ENCODE results near the gene TNPO3. TPM values are rescaled to one million over a fixed set of nuclear protein-coding genes. Genes with fewer than 3 reads are reported as not detected.

TNPO3 gene
- polyA plus RNA-seq, 1 experiment: 49.5 TPM

- ChIA-PET POLR2A (no interaction called here), CTCF (interaction anchor here (0.8 kb wide), 1 partner anchor 12 kb away, joined by 3 read pairs; no protein-coding TSS in a partner anchor)
- Histone ChIP-seq H3K4me3 (ENCODE audit: low read depth, low read length) (no peak overlapping the region), H3K9me3 (ENCODE audit: control insufficient read depth, insufficient read depth, low read length) (no peaks in the 10 kb centered on the region; the same call in 1 of the 2 replicates), H3K27me3 (ENCODE audit: control insufficient read depth, insufficient read depth, low read length) (peaks cover 54% of the 10 kb centered on the region), H3K27ac (ENCODE audit: low read depth, low read length) (no peak overlapping the region)
- DNase-seq (ENCODE audit: low read depth, low spot score): no peak
- TF ChIP-seq, protein P1, sequence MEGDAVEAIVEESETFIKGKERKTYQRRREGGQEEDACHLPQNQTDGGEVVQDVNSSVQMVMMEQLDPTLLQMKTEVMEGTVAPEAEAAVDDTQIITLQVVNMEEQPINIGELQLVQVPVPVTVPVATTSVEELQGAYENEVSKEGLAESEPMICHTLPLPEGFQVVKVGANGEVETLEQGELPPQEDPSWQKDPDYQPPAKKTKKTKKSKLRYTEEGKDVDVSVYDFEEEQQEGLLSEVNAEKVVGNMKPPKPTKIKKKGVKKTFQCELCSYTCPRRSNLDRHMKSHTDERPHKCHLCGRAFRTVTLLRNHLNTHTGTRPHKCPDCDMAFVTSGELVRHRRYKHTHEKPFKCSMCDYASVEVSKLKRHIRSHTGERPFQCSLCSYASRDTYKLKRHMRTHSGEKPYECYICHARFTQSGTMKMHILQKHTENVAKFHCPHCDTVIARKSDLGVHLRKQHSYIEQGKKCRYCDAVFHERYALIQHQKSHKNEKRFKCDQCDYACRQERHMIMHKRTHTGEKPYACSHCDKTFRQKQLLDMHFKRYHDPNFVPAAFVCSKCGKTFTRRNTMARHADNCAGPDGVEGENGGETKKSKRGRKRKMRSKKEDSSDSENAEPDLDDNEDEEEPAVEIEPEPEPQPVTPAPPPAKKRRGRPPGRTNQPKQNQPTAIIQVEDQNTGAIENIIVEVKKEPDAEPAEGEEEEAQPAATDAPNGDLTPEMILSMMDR (IDR thresholded peaks at IDR 0.05; ENCODE audit: low read depth, low read length): no peak
These were observed 120.3 kb downstream of the TNPO3 start for GRCh38 chr7:128934361-128935341.

DNA sequence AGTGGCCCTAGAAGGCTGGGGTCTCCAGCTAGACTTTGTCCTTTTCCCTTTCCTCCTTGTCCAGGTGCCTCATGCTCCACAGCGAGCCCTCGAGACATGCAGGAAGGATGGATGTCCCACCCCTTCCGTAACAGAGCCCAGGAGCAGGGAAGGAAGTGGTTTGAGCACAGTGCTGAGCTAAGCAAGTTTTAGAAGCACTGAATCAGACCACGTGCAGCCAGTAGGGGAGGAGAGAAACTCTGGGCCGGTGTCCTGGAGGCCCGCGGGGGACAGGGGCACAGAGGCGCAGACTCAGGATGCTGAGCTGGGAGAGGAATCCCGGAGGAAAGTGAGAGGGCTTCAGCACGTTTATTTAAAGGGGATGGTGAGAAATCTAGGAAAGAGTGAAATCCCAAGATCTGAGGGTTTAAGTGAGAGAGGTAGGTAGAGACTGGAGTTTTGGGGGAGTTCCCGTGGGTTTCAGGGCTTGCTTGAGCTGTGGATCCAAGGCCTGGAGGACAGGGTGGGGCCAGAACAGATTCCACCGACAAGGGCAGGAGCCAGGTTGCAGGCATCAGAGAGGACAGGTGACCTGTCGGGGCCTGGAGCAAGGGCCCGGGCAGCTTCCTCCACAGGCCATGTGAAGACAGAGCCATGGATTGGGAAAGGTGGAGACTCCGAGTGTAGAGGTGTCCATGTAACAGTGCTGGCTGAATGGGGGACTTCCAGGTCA lies 121.6 kb downstream of the TNPO3 start:
- Histone ChIP-seq H3K27me3 (ENCODE audit: control insufficient read depth, insufficient read depth, low read length) (peaks cover 43% of the 10 kb centered on the region), H3K4me3 (ENCODE audit: low read depth, low read length) (no peak overlapping the region), H3K27ac (ENCODE audit: low read depth, low read length) (no peak overlapping the region), H3K9me3 (ENCODE audit: control insufficient read depth, insufficient read depth, low read length) (peaks cover 2% of the 10 kb centered on the region; the same call in 1 of the 2 replicates)
- ChIA-PET CTCF (interaction anchor here (0.8 to 1.0 kb wide), 2 partner anchors 13 to 158 kb away, joined by 3 read pairs; no protein-coding TSS in a partner anchor), POLR2A (no interaction called here)
- DNase-seq (ENCODE audit: low read depth, low spot score): no peak
- TF ChIP-seq, protein P1 (IDR thresholded peaks at IDR 0.05; ENCODE audit: low read depth, low read length): no peak

DNA sequence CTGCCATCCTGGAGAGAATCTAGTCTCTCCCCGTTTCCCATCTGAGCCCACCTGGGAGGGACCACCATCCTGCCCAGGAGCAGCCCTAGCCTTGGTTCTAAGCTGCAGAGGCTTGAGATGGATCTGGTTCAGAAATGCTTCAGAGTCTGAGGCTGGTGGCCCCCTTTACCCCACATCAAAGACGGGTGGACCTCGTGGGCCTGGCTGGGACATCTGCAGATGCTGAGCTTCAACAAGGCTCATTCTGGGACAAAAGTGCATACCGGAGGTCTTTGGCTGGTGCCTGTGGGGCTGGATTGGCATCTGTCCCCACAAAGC lies 122.1 kb downstream of the TNPO3 start:
- CTCF ChIA-PET: interaction anchor here (1.0 kb wide), 1 partner anchor 158 kb away, joined by 3 read pairs; no protein-coding TSS in a partner anchor
- peaks cover 42% of the 10 kb centered on the region for H3K27me3 ChIP-seq (ENCODE audit: control insufficient read depth, insufficient read depth, low read length)
- POLR2A ChIA-PET: no interaction called here
- no peak for DNase-seq (ENCODE audit: low read depth, low spot score)
- H3K4me3 ChIP-seq (ENCODE audit: low read depth, low read length): no peak overlapping the region
- no peak overlapping the region for H3K27ac ChIP-seq (ENCODE audit: low read depth, low read length)
- peaks cover 5% of the 10 kb centered on the region; the same call in 1 of the 2 replicates for H3K9me3 ChIP-seq (ENCODE audit: control insufficient read depth, insufficient read depth, low read length)
- TF ChIP-seq, protein P1 (IDR thresholded peaks at IDR 0.05; ENCODE audit: low read depth, low read length): no peak

GRCh38 chr7:128931965-128932861 lies 122.7 kb downstream of the TNPO3 start:
- peaks cover 5% of the 10 kb centered on the region; the same call in 1 of the 2 replicates for H3K9me3 ChIP-seq (ENCODE audit: control insufficient read depth, insufficient read depth, low read length)
- POLR2A ChIA-PET: no interaction called here
- TF ChIP-seq, protein P1 (IDR thresholded peaks at IDR 0.05; ENCODE audit: low read depth, low read length): no peak
- CTCF ChIA-PET: no interaction called here
- no peak overlapping the region for H3K27ac ChIP-seq (ENCODE audit: low read depth, low read length)
- DNase-seq (ENCODE audit: low read depth, low spot score): no peak
- peaks cover 38% of the 10 kb centered on the region for H3K27me3 ChIP-seq (ENCODE audit: control insufficient read depth, insufficient read depth, low read length)
- H3K4me3 ChIP-seq (ENCODE audit: low read depth, low read length): no peak overlapping the region
